ENCODE results near the gene MCOLN3.

- TF ChIP-seq, protein P1, sequence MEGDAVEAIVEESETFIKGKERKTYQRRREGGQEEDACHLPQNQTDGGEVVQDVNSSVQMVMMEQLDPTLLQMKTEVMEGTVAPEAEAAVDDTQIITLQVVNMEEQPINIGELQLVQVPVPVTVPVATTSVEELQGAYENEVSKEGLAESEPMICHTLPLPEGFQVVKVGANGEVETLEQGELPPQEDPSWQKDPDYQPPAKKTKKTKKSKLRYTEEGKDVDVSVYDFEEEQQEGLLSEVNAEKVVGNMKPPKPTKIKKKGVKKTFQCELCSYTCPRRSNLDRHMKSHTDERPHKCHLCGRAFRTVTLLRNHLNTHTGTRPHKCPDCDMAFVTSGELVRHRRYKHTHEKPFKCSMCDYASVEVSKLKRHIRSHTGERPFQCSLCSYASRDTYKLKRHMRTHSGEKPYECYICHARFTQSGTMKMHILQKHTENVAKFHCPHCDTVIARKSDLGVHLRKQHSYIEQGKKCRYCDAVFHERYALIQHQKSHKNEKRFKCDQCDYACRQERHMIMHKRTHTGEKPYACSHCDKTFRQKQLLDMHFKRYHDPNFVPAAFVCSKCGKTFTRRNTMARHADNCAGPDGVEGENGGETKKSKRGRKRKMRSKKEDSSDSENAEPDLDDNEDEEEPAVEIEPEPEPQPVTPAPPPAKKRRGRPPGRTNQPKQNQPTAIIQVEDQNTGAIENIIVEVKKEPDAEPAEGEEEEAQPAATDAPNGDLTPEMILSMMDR (IDR thresholded peaks at IDR 0.05) = no peak
- no peak for TF ChIP-seq POLR2AphosphoS5 (IDR thresholded peaks at IDR 0.05)
Measured at GRCh38 chr1:85042413-85042812, 5.9 kb downstream of the MCOLN3 start.
